NCI-H82 treated with DMSO at 0.1 percent for 48 hours (cell line): ENCODE results near the gene MSANTD7.
A peak's percentile ranks its signal among the peaks of the same experiment; 100 is the strongest.
"Not testable (repeated sequence)": the region's sequence is repeated elsewhere in the genome, so short reads cannot be mapped to it uniquely, and the experiment has no call there.

Experiments
- DNase-seq: peaks from one replicate; lab custom pipeline; 2025; ENCODE audit not compliant: unreplicated experiment; lab: John Stamatoyannopoulos, UW

The MSANTD7 gene, protein sequence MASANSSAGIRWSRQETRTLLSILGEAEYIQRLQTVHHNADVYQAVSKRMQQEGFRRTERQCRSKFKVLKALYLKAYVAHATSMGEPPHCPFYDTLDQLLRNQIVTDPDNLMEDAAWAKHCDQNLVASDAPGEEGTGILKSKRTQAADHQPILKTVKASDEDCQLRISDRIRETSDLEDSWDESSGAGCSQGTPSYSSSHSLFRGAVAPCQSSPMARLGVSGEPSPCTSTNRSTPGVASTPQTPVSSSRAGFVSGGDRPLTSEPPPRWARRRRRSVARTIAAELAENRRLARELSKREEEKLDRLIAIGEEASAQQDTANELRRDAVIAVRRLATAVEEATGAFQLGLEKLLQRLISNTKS

GRCh38 chr10:14837757-14838581, at the start of gene MSANTD7, which contains the start of the genes CDNF and HSPA14:
Gene MSANTD7 (plus strand): TSS chr10:14838306. CDS start chr10:14842285, 3,979 bp downstream.
Gene CDNF (minus strand): TSS chr10:14838037. CDS start chr10:14837946, 91 bp downstream.
Gene HSPA14 (plus strand): TSS chr10:14838306. CDS start chr10:14838403, 97 bp downstream.
- DNase-seq = peak; percentile 91

DNA sequence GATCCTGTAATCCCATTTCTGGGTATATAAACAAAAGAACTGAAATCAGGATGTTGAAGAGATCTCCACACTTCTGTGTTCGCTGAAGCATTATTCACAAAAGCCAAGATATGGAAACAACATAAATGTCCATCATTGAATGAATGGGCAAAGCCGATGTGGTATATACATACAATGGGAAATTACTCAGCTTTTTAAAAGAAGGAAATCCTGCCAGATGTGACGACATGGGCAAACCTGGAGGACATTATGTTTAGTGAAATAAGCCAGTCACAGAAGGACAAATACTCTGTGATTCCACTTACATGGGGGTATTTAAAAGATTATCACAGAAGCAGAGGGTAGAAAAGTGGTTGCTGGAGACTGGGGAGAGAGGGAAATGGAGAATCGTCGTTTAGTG, 39.5 kb upstream of the MSANTD7 start:
- no peak for DNase-seq

GRCh38 chr10:14800397-14800796, 37.7 kb upstream of the MSANTD7 start:
- DNase-seq = no peak

DNA sequence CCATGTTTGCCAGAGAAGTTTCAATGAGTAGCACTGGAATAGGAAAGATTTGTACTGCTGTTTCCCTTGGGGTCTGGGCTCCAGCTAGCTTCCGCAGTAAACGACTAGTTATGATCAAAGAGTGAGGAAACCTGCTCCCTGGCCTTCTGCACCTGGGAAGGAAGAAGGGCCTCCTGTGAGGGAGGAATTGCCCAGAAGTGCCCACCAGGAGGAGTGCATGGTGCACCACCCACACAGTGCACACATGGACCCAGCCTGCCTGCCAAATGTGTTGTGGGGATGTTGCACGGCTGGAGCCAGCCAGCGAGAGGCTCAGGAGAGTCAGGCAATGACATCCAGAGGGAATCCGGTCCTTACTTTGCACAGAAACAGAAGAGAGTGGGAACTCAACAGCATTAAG, 36.4 kb upstream of the MSANTD7 start:
- no peak for DNase-seq

GRCh38 chr10:14803827-14804226, 34.3 kb upstream of the MSANTD7 start:
- DNase-seq = no peak

GRCh38 chr10:14806318-14806717, 31.8 kb upstream of the MSANTD7 start:
- DNase-seq = no peak

DNA sequence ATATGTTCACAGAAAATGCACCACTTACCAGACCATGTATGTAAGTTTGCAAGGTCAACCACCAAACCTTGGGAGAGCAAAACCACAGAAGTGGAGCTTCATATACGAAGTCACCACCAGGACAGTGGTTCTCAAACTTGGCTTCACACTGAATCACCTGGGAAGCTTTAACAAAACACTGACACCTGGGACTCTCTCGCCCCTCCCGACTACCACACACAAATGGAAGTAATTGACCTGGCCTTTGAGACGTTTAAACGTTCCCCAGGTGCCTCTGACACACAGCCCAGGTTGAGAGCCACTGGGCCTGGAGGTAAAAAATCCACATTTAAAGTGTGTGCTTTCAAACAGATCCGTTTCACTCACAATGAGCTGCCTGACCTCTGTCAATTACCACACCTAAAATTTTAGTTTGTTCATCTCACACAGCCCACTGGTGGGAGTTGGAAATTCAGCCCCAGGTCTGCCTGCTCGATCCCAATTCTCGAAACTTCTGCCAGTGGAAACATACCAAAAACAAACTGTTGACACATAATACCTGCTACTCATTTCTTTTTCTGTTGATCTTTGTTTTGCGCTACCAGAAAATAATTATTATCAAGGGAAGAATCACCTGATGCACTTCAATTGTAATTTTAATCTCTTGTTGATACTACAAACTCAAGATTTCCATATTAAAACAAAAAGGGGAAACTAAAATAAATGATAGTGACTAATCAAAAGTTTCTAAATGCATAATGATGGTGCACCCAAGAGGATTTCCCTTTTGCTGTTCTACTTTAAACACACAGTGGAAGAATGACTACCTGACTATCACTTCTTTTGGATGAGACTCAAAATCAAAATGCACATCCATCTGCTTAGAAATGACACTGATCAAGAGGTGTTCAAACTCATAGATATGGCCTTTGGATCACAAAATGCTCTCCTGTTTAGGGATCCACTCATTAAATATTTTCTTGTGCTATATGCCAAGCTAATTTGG, 26.8 kb upstream of the MSANTD7 start:
- DNase-seq = no peak

GRCh38 chr10:14812271-14812670, 25.8 kb upstream of the MSANTD7 start:
- DNase-seq = no peak

DNA sequence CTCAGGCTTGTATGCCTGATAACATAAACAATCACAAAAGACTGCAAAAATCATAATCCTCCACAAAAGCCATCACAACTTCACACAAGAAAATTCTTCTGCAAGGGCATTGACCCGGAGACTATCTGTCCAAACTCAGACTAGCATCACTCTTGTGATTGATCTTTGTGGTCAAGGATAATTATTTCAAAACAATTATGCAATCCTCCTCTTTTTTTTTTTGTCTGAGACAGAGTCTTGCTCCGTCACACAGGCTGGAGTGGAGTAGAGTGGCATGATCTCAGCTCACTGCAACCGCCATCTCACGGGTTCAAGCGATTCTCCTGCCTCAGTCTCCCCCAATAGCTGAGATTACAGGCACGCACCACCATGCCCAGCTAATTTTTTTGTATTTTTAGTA, 22.4 kb upstream of the MSANTD7 start:
- no peak for DNase-seq

GRCh38 chr10:14816717-14817116, 21.4 kb upstream of the MSANTD7 start:
- DNase-seq = not testable (repeated sequence)

GRCh38 chr10:14820010-14820774, 17.9 kb upstream of the MSANTD7 start:
- DNase-seq = no peak

- no peak for DNase-seq
These were observed 17.3 kb upstream of the MSANTD7 start for GRCh38 chr10:14820775-14821154.

GRCh38 chr10:14821635-14822375, 16.3 kb upstream of the MSANTD7 start:
- no peak for DNase-seq

DNA sequence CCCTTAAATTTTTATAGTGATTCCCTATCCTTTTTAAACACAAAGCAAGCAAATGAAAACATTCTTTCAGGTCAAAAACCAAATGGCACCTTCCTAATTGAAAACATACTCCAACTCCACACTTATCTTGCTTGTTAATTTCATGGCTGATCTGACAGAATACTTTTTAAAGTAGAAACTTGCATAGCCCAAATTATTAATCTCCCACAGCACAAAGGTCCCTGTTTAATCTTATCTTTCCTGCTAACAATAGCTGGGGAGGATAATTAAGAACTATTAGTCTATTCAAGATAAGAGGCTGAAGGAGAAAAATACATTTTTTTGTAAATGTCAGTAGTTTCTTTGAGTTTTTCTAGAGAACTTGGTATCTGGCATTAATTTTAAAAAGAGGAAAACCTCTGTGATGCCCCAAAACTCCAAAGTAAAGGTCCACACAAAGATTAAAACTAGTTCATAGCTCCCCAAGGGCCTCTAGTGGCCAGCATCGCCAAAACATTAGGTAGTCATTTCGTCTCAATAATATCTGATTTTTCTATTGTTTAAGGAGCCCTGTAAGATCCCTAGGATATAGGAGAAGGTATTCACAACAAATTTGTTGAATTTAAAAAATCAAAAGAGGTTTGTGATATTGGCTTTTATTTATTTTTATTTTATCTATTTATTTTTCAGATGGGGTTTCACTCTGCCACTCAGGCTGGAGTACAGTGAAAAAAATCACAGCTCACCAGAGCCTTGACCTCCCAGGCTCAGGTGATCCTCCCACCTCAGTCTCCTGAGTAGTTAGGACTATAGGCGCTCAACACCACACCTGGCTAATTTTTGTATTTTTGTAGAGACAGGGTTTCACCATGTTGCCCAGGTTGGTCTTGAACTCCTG, 15.0 kb upstream of the MSANTD7 start:
- DNase-seq = no peak

DNA sequence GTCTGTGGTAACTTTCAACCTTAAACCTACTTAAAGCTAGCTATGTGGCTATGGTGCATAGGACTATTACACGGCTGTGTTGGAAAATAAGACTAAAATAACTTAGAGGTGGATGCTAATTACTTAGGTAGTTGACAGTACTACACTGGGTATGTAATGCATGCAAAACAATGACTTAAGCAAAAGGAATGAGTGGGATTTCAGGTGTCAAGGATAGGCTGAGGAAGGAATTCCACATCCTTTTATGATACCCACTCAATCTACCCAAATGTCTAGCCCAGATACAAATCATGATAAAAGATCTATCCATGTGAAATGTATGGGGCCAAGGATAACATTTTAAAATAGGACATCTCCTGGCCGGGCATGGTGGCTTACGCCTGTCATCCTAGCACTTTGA, 14.1 kb upstream of the MSANTD7 start:
- DNase-seq = no peak

DNA sequence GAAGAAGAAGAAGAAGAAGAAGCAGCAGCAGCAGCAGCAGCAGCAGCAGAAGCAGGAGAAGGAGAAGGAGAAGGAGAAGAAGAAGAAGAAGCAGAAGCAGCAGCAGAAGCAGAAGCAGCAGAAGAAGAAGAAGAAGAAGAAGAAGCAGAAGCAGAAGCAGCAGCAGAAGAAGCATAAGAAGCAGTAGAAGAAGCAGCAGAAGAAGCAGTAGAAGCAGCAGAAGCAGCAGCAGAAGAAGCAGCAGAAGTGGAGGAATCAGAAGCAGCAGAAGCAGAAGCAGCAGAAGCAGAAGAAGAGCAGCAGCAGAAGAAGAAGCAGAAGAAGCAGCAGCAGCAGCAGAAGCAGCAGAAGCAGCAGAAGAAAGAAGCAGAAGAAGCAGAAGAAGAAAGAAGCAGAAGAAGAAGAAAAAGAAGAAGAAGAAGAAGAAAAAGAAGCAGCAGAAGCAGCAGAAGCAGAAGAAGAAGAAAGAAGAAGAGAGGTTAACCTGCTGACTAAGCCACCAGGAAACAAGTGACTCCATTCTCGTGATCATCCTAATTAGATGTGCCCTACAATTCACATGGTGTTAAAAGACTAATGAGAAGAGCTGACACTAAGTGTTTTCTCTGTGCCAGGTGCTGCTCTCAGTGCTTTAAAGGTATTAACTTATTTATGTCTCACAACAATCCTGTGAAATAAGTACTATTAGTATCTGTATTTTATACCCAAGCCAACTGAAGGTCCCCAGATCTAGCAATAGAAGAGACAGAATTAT, 11.9 kb upstream of the MSANTD7 start:
- DNase-seq = no peak

DNA sequence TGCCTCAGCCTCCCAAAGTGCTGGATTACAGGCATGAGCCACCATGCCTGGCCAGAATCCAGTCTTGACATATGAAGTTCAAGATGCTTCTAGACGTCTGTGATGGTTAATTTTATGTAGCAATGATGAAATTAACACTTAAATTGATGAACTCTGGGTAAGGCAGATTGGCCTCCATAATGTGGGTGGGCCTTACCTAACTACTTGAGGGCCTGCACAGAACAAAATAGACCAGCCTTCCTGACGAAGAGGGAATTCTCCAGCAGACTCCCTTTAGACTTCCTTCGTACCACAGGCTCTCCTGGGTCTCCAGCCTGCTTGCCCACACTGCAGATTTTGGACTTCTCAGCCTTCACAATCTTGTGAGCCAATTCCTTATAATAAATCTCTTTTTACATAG, 5.0 kb upstream of the MSANTD7 start:
- DNase-seq = no peak

GRCh38 chr10:14836208-14836607, 1.9 kb upstream of the MSANTD7 start:
- no peak for DNase-seq
